Peyer's patch (tissue), 4 donors: Measurements from ENCODE around the gene TMEM165.

Source experiments
- POLR2A ChIP-seq, 2 donors: fragments of 450-650 bp; IDR thresholded peaks; one replicate each; pipeline ENCODE4 v1.5.1; 2017; ENCODE audit warnings: antibody characterized with exemption in 2 of 2, mild to moderate bottlenecking in 2 of 2, moderate library complexity in 2 of 2
- TF ChIP-seq, protein P1 (sequence below), 6 experiments: fragments of 450-650 bp in 4 of 6; fragments of 200-600 bp in 2 of 6; sonication (generic) in 1 of 6; IDR thresholded peaks; one replicate each; pipeline ENCODE4 v1.5.1; 2017 to 2019; ENCODE audit warnings: antibody characterized with exemption in 6 of 6, mild to moderate bottlenecking in 3 of 6, moderate library complexity in 1 of 6

DNA sequence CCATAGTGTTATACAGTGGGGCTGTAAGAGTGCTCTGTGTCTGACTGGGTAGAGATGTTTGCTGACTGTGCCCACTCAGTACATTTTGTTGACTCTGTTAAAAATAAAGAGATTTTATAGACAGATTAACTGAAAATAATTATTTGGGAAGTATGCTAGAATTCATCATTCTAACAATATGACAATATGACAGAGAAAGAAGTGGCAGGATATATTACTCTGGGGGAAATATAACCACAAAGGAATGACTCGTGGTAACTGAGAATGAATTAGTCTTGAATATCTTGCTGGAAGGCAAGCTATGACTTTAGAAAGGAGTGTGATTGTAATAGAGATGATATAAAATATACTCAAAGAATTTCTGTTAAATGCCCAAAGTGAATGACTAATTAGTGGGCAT lies 46.8 kb downstream of the TMEM165 start:
- TF ChIP-seq, protein P1, sequence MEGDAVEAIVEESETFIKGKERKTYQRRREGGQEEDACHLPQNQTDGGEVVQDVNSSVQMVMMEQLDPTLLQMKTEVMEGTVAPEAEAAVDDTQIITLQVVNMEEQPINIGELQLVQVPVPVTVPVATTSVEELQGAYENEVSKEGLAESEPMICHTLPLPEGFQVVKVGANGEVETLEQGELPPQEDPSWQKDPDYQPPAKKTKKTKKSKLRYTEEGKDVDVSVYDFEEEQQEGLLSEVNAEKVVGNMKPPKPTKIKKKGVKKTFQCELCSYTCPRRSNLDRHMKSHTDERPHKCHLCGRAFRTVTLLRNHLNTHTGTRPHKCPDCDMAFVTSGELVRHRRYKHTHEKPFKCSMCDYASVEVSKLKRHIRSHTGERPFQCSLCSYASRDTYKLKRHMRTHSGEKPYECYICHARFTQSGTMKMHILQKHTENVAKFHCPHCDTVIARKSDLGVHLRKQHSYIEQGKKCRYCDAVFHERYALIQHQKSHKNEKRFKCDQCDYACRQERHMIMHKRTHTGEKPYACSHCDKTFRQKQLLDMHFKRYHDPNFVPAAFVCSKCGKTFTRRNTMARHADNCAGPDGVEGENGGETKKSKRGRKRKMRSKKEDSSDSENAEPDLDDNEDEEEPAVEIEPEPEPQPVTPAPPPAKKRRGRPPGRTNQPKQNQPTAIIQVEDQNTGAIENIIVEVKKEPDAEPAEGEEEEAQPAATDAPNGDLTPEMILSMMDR (IDR thresholded peaks at IDR 0.05): no peak
- no peak for TF ChIP-seq POLR2A (IDR thresholded peaks at IDR 0.05)
